K562 (cell line): ENCODE measurements around the gene SLC16A5. TPM values are rescaled to one million over a fixed set of nuclear protein-coding genes. Genes with fewer than 3 reads are reported as not detected.

Source experiments
- IFI16 ChIP-seq: fragments of 250-450 bp; sonication (Bioruptor Pico); IDR thresholded peaks from 2 replicates; pipeline ENCODE4 v2.1.2; 2022; ENCODE audit warnings: mild to moderate bottlenecking, inconsistent platforms
- MBD1 ChIP-seq: fragments of 250-450 bp; sonication (Bioruptor Pico); IDR thresholded peaks from 2 replicates; pipeline ENCODE4 v1.8.0; 2022; ENCODE audit warnings: inconsistent platforms
- MEF2A ChIP-seq: IDR thresholded peaks from 2 replicates; pipeline ENCODE4 v1.6.1; 2011; ENCODE audit warnings: low read depth, mild to moderate bottlenecking, low read length, moderate library complexity; ENCODE audit not compliant: control insufficient read depth
- MGA ChIP-seq: fragments of 450-650 bp; IDR thresholded peaks from 2 replicates; pipeline ENCODE4 v1.6.1; 2016; ENCODE audit warnings: mild to moderate bottlenecking, moderate library complexity
- RBM22 ChIP-seq: fragments of 200-400 bp; formaldehyde crosslinking; IDR thresholded peaks from 2 replicates; pipeline ENCODE4 v1.6.1; 2018; ENCODE audit warnings: low read length, low read depth; ENCODE audit not compliant: poor library complexity, severe bottlenecking
- RERE ChIP-seq: sonication (generic); formaldehyde crosslinking; IDR thresholded peaks from 2 replicates; pipeline ENCODE4 v1.8.0; 2023; ENCODE audit warnings: missing genetic modification reagents, mild to moderate bottlenecking, borderline replicate concordance
- ZNF134 ChIP-seq: fragments of 250-450 bp; sonication (Bioruptor Pico); conservative IDR thresholded peaks from 2 replicates; pipeline ENCODE4 v1.4.0; 2020
- ZNF583 ChIP-seq: fragments of 250-450 bp; sonication (Bioruptor Pico); IDR thresholded peaks from 2 replicates; pipeline ENCODE4 v1.4.0; 2020
- ZNF696 ChIP-seq: fragments of 250-450 bp; sonication (Bioruptor Pico); conservative IDR thresholded peaks from 2 replicates; pipeline ENCODE4 v1.4.0; 2020; ENCODE audit warnings: mild to moderate bottlenecking, moderate library complexity
- polyA plus RNA-seq, 8 experiments: library from polyadenylated mRNA; depleted of rRNA in 4 of 8; stranded (reverse) in 5 of 8; unstranded in 3 of 8; fragments of >200 nt; fragmentation: Nextera tagmentation in 2 of 8; fragmentation: Illumina TruSeq in 1 of 8; extraction: Ambion mirVana in 2 of 8; extraction: Trizol in 1 of 8; gene quantifications; 2 replicates each; pipeline versions ENCODE4 v1.2.1 to v1.2.3, GENCODE V29; 2011 to 2014; ENCODE audit warnings: inconsistent platforms in 1 of 8, missing spikeins in 1 of 8
- total RNA-seq, 7 experiments: library from RNA; depleted of rRNA in 6 of 7; stranded (reverse); fragments of >200 nt in 6 of 7; fragmentation: Illumina TruSeq in 2 of 7; extraction: Trizol in 2 of 7; gene quantifications; 2 replicates each; pipeline versions ENCODE4 v1.2.1 to v1.2.3, GENCODE V29; 2011 to 2021; ENCODE audit warnings: low replicate concordance in 1 of 7

SLC16A5 gene
- total and polyA plus RNA-seq, 9 of the 15 experiments (the other 6 are each of a cell fraction or from before 2014, with no cell fraction given), result 0.06 to 2.6 (median 0.91) TPM

- TF ChIP-seq MGA (0 out of 2 replicates have a peak, but pooled peaks have one; percentile 11), MEF2A (no peak), ZNF696 (no peak), RBM22 (peak; percentile 50), IFI16 (CRISPR knock-in tag) (no peak), RERE (CRISPR knock-in tag) (no peak), ZNF583 (no peak), MBD1 (CRISPR knock-in tag) (no peak), ZNF134 (CRISPR knock-in tag) (no peak)
These were observed 64.8 kb downstream of the SLC16A5 start (continued) for GRCh38 chr17:75152523-75152921.
